ENCODE measurements around the gene HDAC3.

The HDAC3 gene

GRCh38 chr5:141597814-141598213 lies 38.8 kb downstream of the HDAC3 start:
- Histone ChIP-seq H3K4me2 (ENCODE audit: low read depth, low read length, poor library complexity, severe bottlenecking) (no peak overlapping the region), H3K79me2 (ENCODE audit: insufficient read depth, low read length) (peaks cover 98% of the 10 kb centered on the region), H3K9me2 (replicated peaks; ENCODE audit: low read depth, low read length) (no peaks in the 10 kb centered on the region), H3K36me3 (ENCODE audit: insufficient read depth, low read length) (peaks cover 24% of the 10 kb centered on the region), H3K4me3 (ENCODE audit: low read length, poor library complexity, severe bottlenecking) (no peak overlapping the region), H3K9ac (ENCODE audit: low read depth, low read length, poor library complexity, severe bottlenecking) (no peak overlapping the region), H3K4me1 (ENCODE audit: insufficient read depth, low read length, poor library complexity, severe bottlenecking) (peaks cover 50% of the 10 kb centered on the region), H2AFZ (ENCODE audit: low read length) (no peak overlapping the region), H4K20me1 (ENCODE audit: insufficient read depth, low read length, poor library complexity, severe bottlenecking) (peaks cover 86% of the 10 kb centered on the region), H3K9me3 (ENCODE audit: insufficient read depth, low read depth, low read length) (no peaks in the 10 kb centered on the region), H3K27me3 (ENCODE audit: insufficient read depth, low read length, poor library complexity, severe bottlenecking) (no peaks in the 10 kb centered on the region), H3F3A (ENCODE audit: low read depth) (no peaks in the 10 kb centered on the region)
- TF ChIP-seq EZH2phosphoT487 (IDR thresholded peaks at IDR 0.05; ENCODE audit: borderline replicate concordance), result no peak
- TF ChIP-seq CTCF (conservative IDR thresholded peaks at IDR 0.05; ENCODE audit: low read length), result no peak

DNA sequence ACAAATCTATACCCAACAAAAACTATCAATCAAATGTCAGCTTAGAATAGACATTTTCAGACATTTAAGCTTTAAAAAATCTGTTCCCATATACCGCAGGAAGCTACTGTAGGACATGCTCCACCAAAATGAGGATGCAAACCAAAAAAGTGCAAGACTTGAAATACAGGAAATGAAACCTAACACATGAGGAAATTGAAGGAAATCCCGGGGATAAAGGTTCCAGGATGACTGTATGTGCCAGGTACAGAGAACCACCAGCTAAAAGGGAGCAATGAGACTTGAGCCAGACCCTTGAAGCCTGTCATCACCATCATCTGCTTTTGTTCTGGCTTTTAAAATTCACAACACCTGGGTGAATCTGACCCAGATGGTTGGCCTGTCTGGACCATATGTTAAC lies 39.3 kb downstream of the HDAC3 start:
- Histone ChIP-seq H3K27me3 (ENCODE audit: insufficient read depth, low read length, poor library complexity, severe bottlenecking) (no peaks in the 10 kb centered on the region), H3K9me3 (ENCODE audit: insufficient read depth, low read depth, low read length) (no peaks in the 10 kb centered on the region), H3K9me2 (replicated peaks; ENCODE audit: low read depth, low read length) (no peaks in the 10 kb centered on the region), H3K9ac (ENCODE audit: low read depth, low read length, poor library complexity, severe bottlenecking) (no peak overlapping the region), H3K4me3 (ENCODE audit: low read length, poor library complexity, severe bottlenecking) (no peak overlapping the region), H3K79me2 (ENCODE audit: insufficient read depth, low read length) (peaks cover 98% of the 10 kb centered on the region), H4K20me1 (ENCODE audit: insufficient read depth, low read length, poor library complexity, severe bottlenecking) (peaks cover 86% of the 10 kb centered on the region), H3F3A (ENCODE audit: low read depth) (no peaks in the 10 kb centered on the region), H2AFZ (ENCODE audit: low read length) (no peak overlapping the region), H3K36me3 (ENCODE audit: insufficient read depth, low read length) (peaks cover 24% of the 10 kb centered on the region), H3K4me1 (ENCODE audit: insufficient read depth, low read length, poor library complexity, severe bottlenecking) (peaks cover 50% of the 10 kb centered on the region), H3K4me2 (ENCODE audit: low read depth, low read length, poor library complexity, severe bottlenecking) (peak overlapping the region; percentile 7)
- TF ChIP-seq CTCF (conservative IDR thresholded peaks at IDR 0.05; ENCODE audit: low read length), result no peak
- no peak for TF ChIP-seq EZH2phosphoT487 (IDR thresholded peaks at IDR 0.05; ENCODE audit: borderline replicate concordance)

DNA sequence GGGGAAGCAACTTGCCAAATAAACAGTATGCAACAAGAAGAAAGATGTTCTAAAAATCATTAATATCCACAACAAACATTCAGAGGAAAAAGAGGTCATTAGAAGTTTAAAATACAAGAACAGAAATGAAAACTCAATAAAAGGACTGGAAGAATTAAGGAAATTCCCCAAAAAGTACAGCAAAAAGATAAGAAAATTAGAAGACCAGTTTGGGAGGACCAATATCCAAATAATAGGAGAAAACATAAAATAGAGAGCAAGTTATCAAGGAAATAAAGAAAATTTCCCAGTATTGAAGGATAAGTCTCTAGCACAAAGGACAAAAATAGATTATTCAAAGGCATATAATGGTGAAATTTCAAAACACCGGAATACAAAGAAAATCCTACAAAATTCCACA lies 39.8 kb downstream of the HDAC3 start:
- H3K36me3 ChIP-seq (ENCODE audit: insufficient read depth, low read length), result peaks cover 24% of the 10 kb centered on the region
- H3K27me3 ChIP-seq (ENCODE audit: insufficient read depth, low read length, poor library complexity, severe bottlenecking), result no peaks in the 10 kb centered on the region
- H3K4me3 ChIP-seq (ENCODE audit: low read length, poor library complexity, severe bottlenecking), result no peak overlapping the region
- peaks cover 47% of the 10 kb centered on the region for H3K4me1 ChIP-seq (ENCODE audit: insufficient read depth, low read length, poor library complexity, severe bottlenecking)
- H3F3A ChIP-seq (ENCODE audit: low read depth), result no peaks in the 10 kb centered on the region
- TF ChIP-seq EZH2phosphoT487 (IDR thresholded peaks at IDR 0.05; ENCODE audit: borderline replicate concordance), result no peak
- TF ChIP-seq CTCF (conservative IDR thresholded peaks at IDR 0.05; ENCODE audit: low read length), result no peak
- no peak overlapping the region for H2AFZ ChIP-seq (ENCODE audit: low read length)
- no peaks in the 10 kb centered on the region for H3K9me3 ChIP-seq (ENCODE audit: insufficient read depth, low read depth, low read length)
- H3K79me2 ChIP-seq (ENCODE audit: insufficient read depth, low read length), result peaks cover 97% of the 10 kb centered on the region
- peaks cover 86% of the 10 kb centered on the region for H4K20me1 ChIP-seq (ENCODE audit: insufficient read depth, low read length, poor library complexity, severe bottlenecking)
- no peak overlapping the region for H3K4me2 ChIP-seq (ENCODE audit: low read depth, low read length, poor library complexity, severe bottlenecking)
- H3K9ac ChIP-seq (ENCODE audit: low read depth, low read length, poor library complexity, severe bottlenecking), result no peak overlapping the region
- no peaks in the 10 kb centered on the region for H3K9me2 ChIP-seq (replicated peaks; ENCODE audit: low read depth, low read length)

Measured in Loucy (cell line).